GM23248 (cell line): ENCODE data around the gene TRAF2.

ENCODE experiments used
- EZH2 ChIP-seq: fragments of 200-600 bp; sonication (generic); IDR thresholded peaks from 2 replicates; pipeline ENCODE4 v1.6.1; 2018; ENCODE audit warnings: antibody characterized with exemption, mild to moderate bottlenecking; ENCODE audit not compliant: insufficient read depth, poor library complexity, severe bottlenecking
- EZH2phosphoT487 ChIP-seq: fragments of 200-600 bp; sonication (generic); IDR thresholded peaks from 2 replicates; pipeline ENCODE4 v1.6.1; 2018; ENCODE audit warnings: antibody characterized with exemption, moderate library complexity, mild to moderate bottlenecking, low read depth; ENCODE audit not compliant: insufficient read depth

DNA sequence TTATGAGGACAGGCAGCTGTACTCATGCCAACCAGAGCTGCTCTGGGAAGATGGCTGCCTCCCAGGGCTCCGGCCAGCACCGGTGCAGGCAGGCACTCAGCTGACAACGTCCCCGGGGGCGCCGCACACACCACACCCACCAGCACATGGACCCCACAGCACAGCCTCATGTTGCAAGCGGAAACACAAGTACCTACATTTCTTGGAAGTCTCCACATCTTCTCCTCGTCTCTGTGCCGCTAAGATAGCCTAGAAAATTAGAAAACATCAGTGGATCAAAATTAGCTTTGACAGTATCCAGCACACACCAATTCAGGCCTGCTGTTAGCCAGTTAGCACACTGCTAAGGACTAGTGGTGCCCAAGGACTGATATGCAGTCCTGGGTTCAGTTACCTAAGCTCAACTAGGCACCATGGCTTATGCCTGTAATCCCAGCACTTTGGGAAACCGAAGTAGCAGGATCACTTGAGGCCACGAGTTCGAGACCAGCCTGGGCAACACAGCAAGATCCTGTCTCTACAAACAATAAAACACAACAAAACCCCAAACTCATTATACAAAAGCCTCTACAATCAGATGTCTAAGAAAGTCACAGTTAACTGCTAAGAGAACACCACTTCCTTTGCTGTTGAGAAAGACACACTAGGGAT lies 22.6 kb upstream of the TRAF2 start:
- no peak for TF ChIP-seq EZH2
- no peak for TF ChIP-seq EZH2phosphoT487
